Stimulated activated CD4-positive, alpha-beta T cell treated with anti-CD3 and anti-CD28 coated beads, TNF-alpha, amount 100 ng/mL, for 48 hours (primary cell): ENCODE results near the gene ZNF839.

Experiments
- DNase-seq, 3 donors: peaks; one replicate each; pipeline ENCODE4 v3.0.0-alpha.2; 2020; ENCODE audit warnings: low read depth in 3 of 3

ZNF839 gene

DNA sequence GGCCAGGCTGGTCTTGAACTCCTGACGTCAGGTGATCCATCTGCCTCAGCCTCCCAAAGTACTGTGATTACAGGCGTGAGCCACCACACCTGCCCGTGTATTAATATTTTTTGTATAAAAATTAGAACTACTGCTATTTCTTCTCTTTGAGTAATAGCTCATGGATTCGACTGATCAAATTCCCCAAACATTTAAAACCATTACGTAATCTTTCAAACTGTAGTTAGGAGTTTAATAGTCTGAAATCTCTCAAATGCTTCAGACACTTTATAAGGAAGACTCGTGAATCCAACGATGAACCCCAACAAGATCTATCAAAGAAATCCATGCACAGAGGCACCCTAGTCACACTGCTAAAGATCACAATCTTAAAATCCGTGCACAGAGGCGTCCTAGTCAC lies 59.3 kb downstream of the ZNF839 start:
- DNase-seq = no peak

GRCh38 chr14:102387086-102387485 lies 67.5 kb downstream of the ZNF839 start:
- DNase-seq = no peak

- DNase-seq = no peak
These were observed 69.7 kb downstream of the ZNF839 start for GRCh38 chr14:102389246-102389645.

DNA sequence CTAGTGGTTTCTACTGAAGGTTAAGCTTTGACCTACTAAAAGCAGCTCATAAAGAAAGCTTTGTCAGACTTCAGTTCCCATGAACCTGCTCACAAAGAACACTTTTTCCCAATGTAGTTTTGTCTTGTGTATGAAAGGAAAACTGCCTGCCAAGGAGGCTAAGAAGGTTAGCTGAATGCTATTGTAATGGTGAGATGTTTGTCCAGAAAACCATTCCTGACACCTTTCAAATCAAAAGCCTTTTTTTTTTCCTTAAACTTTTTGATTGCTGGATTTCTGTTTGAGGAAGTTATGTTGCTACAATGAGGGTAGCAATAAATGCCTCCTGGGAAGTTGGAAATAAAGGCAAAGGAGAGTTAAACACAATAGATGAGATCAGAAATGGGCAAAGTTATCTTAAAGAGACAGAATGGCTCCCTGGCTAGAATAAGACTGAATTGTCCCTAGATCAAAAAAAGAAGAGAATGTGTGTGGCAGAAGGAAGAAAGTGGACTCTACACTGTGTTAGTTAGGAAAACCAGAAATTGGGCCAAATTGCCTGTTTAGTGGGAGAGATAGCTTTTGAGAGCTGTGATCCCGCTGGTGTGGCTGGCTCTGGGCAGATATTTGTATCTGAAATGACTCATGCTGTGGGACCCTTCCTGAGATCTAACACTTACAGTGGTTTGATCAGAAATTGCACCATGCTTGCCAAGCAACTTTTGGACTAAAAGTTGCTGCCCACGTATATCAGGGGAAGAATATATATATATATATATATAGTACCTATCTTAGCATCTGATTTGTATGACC lies 70.7 kb downstream of the ZNF839 start:
- DNase-seq = no peak
